Right ventricle myocardium inferior (tissue), 1 donor: ENCODE measurements around the gene SPPL3. TPM values are rescaled to one million over a fixed set of nuclear protein-coding genes. Genes with fewer than 3 reads are reported as not detected.
"Not testable (repeated sequence)": the region's sequence is repeated elsewhere in the genome, so short reads cannot be mapped to it uniquely, and the experiment has no call there.

Experiments used
- ATAC-seq: fragments of 200-7000 bp; cut with Tn5 transposase; one replicate; pipeline ENCODE4 v1.9.1; 2020; ENCODE audit warnings: mild to moderate bottlenecking, moderate library complexity
- DNase-seq: peaks from one replicate; pipeline ENCODE4 v3.0.0; 2021; ENCODE audit errors: missing footprints
- intact Hi-C: fragments of 100-400 bp; cut with DNase I; formaldehyde crosslinking; loops from one replicate; pipeline ENCODE4 v1.11.0; 2022
- total RNA-seq: library from RNA; stranded (reverse); fragmentation: NEBNext Ultra II Directional; extraction: Animal tissue kit (Norgen Biotek cat#: 25700); gene quantifications from one replicate; pipeline ENCODE4 v1.2.1, GENCODE V29; 2021
- donor health status: DM: no; HTN: yes; CAD: no; lungs with severe emphysema.

SPPL3 gene
- total RNA-seq, 1 donor from 2014 or later, result 30.4 TPM

DNA sequence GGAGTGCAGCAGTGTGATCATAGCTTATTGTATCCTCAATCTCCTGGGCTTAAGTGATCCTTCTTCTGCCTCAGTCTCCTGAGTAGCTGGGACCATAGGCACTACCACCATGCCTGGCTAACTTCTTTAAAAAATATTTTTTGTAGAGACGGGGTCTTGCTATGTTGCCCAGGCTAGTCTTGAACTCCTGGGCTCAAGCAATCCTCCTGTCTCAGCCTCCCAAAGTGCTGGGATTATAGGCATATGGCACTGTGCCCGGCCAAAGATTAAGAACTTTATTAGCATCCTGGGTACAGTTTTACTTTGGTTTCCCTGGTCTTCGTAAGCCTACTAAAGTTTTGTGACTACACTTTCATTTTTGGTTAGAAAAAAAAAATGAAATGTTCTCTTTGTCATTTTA, 94.1 kb downstream of the SPPL3 start:
- intact Hi-C loops, result no loop called here

DNA sequence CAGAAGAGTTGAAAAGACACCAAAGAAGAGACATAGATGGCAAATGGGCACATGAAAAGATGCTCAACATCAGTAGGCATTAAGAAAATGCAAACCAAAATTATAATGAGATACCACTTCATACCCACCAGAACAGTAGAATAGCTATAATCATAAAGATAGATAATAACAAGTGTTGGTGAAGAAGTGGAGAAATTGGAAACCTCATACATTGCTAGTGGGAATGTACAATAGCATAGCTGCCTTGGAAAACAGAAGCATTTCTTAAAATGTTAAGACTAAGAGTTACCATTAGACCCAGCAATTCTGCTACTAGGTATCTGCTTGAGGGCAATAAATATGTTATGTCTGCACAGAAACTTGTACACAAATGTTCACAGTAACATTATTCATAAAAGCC, 99.7 kb downstream of the SPPL3 start:
- ATAC-seq (no peak), DNase-seq (no peak)
- intact Hi-C loops, result no loop called here

More for the DNA sequence above, 94.1 kb downstream of the SPPL3 start:
- ATAC-seq (no peak), DNase-seq (no peak)

DNA sequence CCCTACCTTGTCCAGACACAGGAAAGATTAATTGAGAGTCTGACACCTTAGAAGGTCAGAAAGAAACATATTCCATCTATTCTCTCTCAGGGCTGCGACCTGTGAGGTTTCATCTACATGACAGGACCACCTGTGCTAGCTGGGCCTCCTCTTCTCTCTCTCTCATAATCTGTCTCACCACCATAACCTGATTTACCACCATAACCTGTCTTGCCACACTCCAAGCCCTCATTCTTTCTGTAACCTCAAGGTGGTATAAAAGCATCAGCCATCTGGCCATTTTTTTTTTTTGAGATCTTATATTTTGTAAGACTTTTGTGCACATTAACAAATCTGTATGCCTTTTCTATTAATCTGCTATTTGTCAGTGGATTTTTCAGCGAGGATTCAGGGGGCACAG, 103.0 kb downstream of the SPPL3 start:
- no peak for ATAC-seq
- no peak for DNase-seq
- intact Hi-C loops, result no loop called here

DNA sequence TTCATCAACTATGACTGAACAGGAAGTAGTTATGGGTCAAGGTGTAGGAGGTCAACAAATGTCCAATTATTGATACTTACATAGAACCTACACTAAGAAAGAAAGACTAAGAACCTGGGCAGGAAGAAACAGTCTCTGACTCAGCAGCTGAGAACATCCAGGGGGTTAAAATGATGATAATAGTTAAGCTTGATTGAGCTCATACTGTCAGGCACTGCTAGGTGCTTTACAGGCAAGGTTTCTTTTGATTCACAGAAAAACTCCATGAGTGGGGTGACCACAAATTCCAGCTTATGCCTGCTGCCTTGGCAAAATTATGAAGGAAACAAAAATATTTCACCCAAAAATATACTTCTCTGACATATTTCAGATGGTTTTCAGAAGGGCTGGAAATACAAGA, 103.5 kb downstream of the SPPL3 start:
- DNase-seq, result no peak
- ATAC-seq, result no peak
- intact Hi-C loops, result no loop called here

DNA sequence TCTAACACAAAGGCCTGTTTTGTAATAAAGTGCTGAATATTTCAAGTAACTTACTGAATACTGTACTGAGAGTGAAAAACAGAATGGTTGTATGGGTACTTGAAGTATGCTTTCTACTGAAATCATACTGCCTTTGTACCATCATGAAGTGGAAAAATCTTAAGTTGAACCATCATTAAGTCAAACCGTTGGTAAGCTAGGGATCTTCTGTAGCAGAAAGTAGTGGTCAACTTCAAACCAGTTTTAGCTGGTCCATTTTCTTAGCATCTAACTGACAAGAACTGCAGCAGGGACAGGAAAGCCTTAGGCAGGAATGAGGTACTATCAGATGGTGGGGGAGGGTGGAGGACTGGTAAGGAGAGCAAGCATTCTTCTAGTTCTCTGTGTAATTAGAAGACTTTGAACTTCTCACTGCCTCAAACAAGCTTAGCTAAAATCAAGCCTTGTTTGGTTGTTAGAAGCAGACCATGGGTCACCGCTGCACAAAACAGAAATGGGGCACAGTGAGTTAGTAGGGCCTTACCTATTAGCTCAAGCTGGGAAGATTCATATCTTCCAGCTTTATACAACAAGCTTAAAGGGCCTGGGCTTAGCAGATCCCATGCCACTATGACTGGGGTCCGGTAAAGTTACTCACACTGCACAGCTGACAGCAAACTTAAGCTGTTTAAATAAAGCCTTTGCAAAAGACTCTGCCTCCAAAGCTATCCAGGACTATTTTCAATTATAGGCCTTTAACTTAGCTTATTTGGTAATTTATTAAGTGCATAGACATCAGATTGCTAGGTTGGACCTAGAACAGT, 104.7 kb downstream of the SPPL3 start:
- intact Hi-C loops, result no loop called here
- DNase-seq, result no peak
- ATAC-seq, result no peak

DNA sequence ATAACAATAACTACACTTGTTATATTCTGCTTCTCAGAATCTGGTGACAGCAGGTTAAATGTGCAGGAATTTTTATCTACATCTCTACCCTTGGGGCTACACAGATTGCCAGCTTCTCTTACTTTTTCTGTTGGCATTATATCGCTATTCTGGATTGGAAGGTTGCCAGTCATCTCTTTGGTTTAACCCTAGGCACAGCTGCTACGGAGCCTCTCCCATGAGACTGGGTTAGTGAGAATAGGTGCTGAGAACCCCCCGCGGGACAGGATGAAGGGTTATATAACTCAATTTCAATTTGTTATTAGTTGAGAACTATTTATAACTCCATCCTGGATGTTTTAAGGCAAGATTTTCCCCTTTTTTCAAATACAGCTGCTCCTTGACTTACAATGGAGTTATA, 105.5 kb downstream of the SPPL3 start:
- intact Hi-C loops, result no loop called here
- no peak for DNase-seq
- ATAC-seq, result no peak

DNA sequence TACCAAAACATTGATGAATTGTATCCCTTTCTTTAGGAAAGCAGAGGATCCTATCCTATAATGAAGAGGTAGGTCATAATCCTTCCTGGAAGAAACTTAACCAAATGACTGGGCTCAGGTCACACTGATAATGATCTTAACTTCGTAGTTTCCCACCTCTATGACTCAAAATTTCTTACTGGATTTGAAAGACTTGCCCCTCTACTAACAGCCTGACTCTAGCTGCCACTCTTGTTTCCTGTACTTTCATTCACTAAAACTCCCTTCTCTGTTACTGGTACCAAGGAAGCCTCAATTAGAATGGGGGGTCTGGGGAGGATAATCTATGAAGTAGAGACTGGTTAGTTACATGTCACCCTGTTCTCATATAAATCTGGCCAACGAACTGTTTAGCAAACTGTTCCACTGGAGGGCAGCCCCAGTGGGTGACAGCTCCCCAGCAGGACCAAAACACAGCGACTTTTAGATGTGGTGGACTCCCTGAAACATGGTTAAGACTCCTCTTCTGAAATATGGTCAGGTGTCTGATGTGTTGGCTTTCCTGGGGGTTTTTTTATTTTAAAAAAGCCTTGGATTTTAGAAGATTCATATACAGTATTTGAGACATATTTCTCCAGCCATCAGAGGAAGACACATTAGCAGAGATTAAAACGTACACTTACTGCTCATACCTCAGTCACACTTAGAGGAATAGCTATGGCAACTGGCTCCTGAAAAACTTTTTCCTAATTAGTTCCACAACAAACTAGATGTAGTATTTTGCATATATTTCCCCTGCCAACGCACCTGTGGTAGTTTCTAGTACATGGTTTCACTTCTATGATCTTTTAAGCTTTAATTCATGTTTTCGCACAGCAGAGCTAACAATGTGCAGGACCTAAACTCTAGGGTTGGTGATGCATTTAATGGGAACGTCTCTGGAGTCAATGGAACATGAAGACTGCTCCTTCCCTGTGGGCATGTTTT, 106.2 kb downstream of the SPPL3 start:
- intact Hi-C loops, result no loop called here
- DNase-seq (no peak), ATAC-seq (no peak)

DNA sequence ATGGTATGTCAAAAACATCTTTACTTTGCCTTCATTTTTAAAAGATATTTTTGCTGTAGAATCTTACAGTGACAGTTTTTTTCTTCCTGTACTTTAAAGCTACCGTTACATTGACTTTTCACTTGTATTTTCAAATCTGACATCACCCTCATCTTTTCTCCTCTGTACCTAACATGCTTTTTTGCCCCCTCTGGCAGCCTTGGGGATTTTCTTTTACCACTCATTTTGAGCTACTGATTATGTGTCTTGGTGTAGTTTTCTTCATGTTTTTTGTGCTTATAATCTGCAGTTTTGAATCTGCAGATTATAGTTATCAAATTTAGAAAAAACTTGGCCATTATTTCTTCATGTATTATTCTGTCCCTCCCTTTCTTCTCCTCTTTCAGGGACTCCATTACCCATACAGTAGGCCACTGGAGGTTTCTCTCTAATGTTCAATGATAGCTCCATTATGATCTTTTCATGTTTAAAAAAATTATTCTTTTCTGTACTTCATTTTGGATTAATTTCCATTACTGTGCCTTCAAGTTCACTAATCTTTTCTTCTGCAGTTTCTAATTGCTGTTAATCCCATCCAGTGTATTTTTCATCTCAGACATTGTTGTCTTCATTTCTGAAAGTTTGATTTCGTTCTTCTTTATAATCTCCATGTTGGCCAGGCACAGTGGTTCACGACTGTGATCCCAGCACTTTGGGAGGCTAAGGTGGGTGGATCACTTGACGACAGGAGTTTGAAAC, 108.5 kb downstream of the SPPL3 start:
- ATAC-seq (no peak), DNase-seq (no peak)
- intact Hi-C loops, result no loop called here

DNA sequence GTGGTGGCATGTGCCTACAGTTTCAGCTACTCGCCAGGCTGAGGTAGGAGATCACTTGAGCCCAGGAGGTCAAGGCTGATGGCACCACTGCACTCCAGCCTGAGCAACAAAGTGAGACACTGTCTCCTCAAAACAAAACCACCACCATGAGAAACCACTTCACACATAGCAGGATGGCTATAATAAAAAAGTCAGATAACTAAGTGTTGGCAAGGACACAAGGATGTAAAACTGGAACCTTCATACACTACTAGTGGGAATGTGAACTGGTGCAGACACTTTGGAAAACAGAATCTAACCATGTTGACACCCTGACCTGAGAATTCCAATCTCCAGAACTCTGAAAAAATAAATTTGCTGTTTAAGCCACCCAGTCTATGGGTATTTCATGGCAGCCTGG, 110.8 kb downstream of the SPPL3 start:
- ATAC-seq (no peak), DNase-seq (no peak)
- intact Hi-C loops, result no loop called here

DNA sequence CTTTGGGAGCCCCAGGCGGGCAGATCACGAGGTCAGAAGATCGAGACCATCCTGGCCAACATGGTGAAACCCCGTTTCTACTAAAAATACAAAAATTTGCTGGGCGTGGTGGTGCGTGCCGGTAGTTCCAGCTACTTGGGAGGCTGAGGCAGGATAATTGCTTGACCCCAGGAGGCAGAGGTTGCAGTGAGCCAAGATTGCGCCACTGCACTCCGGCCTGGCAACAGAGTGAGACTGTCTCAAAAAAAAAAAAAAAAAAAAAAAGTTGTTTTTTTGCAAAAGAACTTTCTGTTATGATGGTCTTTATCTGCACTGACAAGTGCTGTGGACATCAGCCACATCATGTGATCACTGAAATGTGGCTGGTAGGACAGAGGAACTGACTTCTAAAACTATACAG, 111.7 kb downstream of the SPPL3 start:
- ATAC-seq, result peak; percentile 8
- intact Hi-C loops, DNase-seq: not testable (repeated sequence)

DNA sequence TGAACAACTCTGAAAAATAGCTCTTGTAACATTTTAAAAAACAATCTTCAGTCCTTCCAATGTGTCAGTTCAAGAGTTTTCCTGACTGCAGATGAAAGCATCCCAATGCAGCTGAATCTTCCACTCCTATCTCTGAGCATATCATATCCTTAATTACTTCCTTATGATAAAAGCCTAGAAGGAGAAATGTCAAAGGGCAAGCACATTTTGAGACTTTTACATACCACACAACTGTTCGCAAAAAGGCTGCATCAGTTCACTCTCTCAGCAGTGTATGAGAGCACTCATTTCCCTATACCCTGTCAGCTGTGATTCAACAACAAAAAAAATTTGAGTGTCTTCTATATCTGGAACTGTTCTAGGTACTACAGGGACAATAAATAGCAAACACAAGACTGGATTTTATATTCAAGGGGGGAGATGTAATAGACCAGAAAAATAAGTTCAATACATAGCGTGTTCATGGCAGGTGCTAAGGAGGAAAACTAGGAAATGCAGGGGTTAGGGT, 112.4 kb downstream of the SPPL3 start:
- peak; percentile 13 for ATAC-seq
- intact Hi-C loops, result no loop called here
- no peak for DNase-seq

DNA sequence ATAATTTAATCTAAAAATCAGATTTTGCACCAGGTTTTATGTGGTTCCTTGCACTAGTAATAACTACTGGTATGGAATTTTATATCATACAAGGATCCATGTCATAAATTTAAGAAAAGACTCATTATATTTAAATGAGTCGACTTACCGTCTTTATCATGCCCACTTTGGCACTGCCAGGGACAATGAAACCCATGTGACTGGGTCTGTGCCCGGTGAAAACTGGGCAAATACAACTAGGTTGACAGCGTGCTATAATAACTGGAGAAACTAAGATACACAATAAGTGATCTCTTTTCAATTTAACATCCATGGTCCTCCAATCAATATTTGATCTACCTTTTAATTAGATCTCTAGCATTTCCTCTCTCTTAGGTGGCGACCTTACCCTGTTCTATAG, 114.0 kb downstream of the SPPL3 start:
- DNase-seq, result no peak
- ATAC-seq, result no peak
- intact Hi-C loops, result no loop called here

DNA sequence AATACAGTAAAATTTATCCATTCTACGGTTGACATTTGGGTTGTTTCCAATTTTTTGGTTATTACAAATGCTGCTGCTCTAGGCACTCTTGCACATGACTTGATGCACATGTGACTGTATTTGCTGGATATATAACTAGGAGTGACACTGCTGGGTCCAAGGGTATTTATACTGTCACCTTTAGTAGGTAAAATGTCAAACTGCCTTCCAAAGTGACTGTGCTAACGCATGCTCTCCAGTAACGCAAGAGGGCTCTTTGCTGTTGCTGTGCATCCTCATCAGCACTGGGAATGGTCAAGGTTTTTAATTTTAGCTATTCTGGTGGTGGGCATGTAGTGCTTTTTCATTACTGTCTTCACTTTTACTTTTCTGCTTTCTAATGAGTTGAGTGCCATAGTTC, 116.3 kb downstream of the SPPL3 start:
- no peak for DNase-seq
- intact Hi-C loops, result loop anchor here (5.0 to 10.0 kb wide), 2 partner anchors 54 to 117 kb away; partner anchors contain the start of gene SPPL3
- ATAC-seq, result no peak

DNA sequence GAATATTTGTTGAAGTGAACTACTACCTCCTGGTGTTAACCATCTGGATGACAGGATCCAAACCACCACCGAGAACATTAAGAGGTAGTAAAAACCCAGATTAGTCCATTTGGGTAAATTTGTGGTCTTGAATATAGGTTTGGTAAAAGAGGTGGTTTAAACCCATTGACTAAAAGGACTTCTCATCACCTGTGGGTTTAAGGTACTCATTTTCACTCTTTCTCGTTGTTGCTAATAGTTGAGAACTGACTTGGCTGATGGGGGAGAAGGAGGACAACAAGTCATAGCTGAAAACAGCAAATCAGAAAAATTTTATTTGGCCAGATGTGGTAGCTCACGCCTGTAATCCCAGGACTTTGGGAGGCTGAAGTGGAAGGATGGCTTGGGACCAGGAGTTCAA, 119.4 kb downstream of the SPPL3 start:
- DNase-seq, result no peak
- intact Hi-C loops, result loop anchor here (5.0 to 10.0 kb wide), 2 partner anchors 57 to 120 kb away; partner anchors contain the start of gene SPPL3
- ATAC-seq, result no peak

DNA sequence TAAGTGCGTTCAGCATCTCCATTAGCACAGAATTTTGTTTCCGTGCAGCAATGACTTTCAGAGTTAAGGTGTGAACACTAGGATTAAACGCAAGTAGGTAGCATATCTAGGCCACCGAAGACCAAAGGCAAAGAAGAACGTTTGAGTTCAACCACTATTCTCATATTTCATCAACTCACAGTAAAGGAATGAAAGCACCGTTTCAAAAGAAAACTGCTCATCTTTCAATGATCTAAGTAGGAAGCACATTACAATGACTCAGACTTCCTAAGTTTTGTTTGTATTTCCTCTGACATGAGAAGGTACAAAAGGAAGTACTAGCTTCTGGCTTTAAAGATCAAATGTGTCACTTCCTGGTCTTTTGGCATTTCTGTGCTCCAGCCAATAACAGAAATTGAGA, 121.0 kb downstream of the SPPL3 start:
- ATAC-seq, result no peak
- no peak for DNase-seq
- intact Hi-C loops, result loop anchor here (10.0 kb wide), 1 partner anchor 122 kb away; the partner anchor contains the start of gene SPPL3

DNA sequence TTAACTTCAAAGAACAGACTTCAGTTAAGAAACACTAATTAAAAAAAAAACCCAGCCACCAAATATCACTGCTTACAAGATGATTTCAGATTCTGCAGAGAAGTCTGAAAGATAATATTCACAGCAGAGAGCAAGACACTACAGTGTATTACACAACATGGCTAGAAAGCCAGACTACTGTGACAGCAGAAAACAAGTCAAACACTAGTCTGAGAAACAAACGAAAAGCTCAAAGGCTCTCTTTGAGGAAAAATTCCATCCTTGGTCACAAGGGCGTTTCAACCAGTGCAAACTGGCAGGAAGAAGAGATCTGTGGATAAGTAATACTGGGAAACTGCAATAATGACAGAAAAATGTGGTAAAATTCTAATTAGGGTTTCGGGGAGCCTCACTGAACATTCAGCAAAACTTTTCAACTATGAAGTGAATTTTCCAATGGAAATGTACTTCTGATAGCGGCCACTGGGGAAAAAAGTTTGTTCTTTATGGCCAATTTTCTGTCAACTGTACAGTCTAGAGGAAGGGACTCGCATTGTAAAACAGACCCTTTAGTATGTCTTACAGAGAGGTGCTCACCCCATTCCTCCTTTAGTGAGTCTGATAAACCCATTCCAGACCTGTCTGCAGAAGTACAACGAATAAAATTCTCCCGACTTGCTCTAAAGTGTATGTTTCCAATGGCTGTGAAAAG, 128.2 kb downstream of the SPPL3 start:
- DNase-seq (no peak), ATAC-seq (peak; percentile 51)

DNA sequence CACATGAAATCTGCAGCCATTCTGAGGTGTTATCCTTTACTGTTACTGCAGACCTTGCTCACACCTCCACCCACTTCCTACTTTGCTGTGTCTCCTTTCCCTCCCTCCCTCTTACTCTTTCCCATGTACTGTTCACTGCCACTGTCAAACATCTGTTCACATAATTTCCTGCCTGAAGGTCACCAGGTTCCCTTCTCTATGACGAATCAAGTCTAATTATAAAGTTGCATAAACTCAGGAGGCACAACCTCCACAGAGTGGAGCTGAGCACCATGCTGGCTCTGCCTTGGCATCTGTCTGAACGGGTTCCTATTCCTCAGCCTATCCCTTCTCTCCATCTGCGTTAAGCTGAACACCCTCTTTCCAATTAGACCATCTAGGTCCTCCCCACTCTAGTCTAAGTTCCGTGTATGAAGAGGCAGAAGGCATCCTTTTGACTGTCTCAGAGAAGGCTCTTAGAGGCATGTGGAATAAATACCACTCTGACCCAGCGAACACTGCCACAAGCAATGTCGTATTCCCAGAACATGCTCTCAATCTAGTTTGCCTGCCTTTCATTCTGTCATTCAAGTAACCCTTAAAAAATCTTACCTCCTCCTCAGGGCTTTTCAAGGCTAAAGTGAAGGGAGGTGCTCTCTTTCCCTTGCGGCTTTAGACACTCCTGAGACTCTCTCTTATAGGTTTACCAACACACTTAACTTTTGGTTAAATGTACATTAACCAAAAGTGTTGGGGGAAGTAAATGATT, 129.8 kb downstream of the SPPL3 start:
- ATAC-seq (no peak), DNase-seq (no peak)
- intact Hi-C loops, result no loop called here

More for the DNA sequence above, 128.2 kb downstream of the SPPL3 start:
- intact Hi-C loops, result no loop called here

DNA sequence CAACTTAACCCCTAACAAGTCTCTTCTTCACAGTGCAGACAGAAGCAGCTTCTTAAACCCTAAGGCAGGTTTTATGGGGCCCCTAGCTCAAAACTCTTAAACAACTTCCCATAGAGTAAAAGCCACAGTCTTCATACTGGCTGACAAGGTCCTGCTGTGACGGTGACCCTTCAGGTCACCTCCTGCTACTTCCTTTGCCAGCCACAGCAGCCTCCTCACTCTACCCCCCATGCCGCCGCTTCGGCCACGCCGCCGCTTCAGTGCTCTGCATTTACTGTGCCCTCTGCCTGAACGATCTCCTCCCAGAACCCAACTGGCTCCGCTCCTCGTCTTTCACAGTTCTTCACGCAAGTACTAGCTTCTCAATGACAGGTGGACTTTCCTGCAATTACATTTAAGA, 133.1 kb downstream of the SPPL3 start:
- ATAC-seq, result no peak
- intact Hi-C loops, result no loop called here

More for the DNA sequence above, 133.1 kb downstream of the SPPL3 start:
- no peak for DNase-seq
